Neural progenitor cell (in vitro differentiated cells): ENCODE measurements around the gene SSC4D.

Experiments used
- CTCF ChIP-seq: fragments of 200-600 bp; sonication (generic); IDR thresholded peaks from 2 replicates; pipeline ENCODE4 v1.5.1; 2017; ENCODE audit warnings: antibody characterized with exemption, mild to moderate bottlenecking
- EZH2 ChIP-seq: fragments of 200-600 bp; sonication (generic); IDR thresholded peaks from 2 replicates; pipeline ENCODE4 v1.6.1; 2017; ENCODE audit warnings: antibody characterized with exemption, mild to moderate bottlenecking, moderate library complexity

DNA sequence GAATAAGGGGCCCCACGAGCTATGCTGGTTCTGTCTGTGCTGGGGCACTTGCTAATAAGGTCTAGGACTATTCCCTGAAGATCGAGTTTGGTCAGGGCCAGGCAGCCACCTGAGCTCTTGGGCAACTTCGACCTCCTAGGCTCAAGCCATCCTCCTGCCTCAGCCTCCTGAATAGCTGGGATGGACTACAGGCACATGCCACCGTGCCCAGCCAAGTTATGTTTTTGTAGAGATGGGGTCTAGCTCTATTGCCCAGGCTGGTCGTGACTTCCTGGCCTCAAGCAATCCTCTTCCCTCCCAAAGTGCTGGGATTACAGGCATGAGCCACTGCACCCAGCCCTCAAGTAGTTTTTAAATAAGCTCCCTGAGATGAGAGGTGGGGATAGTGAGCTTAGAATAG is 18.1 kb upstream of the SSC4D start:
- TF ChIP-seq EZH2 (no peak), CTCF (no peak)
